ENCODE results near the gene SCO2.

Gene SCO2

GRCh38 chr22:50505276-50505775 lies 20.1 kb downstream of the SCO2 start:
- H3K4me3 Mint-ChIP-seq: peak overlapping the region; percentile 96

GRCh38 chr22:50504369-50505211 lies 20.8 kb downstream of the SCO2 start:
- H3K4me3 Mint-ChIP-seq: no peak overlapping the region
- no peak for DNase-seq (ENCODE audit: low spot score in 2 of 2)

More at GRCh38 chr22:50505276-50505775, 20.1 kb downstream of the SCO2 start:
- Mint-ChIP-seq H3K9me3 (no peaks in the 10 kb centered on the region), H3K36me3 (peaks cover 41% of the 10 kb centered on the region), H3K27ac (no peak overlapping the region), H3K4me1 (peaks cover 21% of the 10 kb centered on the region)
- ATAC-seq (no peak), DNase-seq (ENCODE audit: low spot score in 2 of 2) (no peak)

GRCh38 chr22:50503475-50504145 lies 21.8 kb downstream of the SCO2 start:
- no peaks in the 10 kb centered on the region for H3K9me3 Mint-ChIP-seq
- peaks cover 28% of the 10 kb centered on the region for H3K36me3 Mint-ChIP-seq
- ATAC-seq (no peak), DNase-seq (ENCODE audit: low spot score in 2 of 2) (no peak)
- no peak overlapping the region for H3K27ac Mint-ChIP-seq
- H3K4me1 Mint-ChIP-seq: peaks cover 9% of the 10 kb centered on the region
- no peak overlapping the region for H3K4me3 Mint-ChIP-seq

More at GRCh38 chr22:50504369-50505211, 20.8 kb downstream of the SCO2 start:
- H3K4me1 Mint-ChIP-seq: peaks cover 18% of the 10 kb centered on the region
- H3K36me3 Mint-ChIP-seq: peaks cover 33% of the 10 kb centered on the region
- no peaks in the 10 kb centered on the region for H3K9me3 Mint-ChIP-seq
- H3K27ac Mint-ChIP-seq: no peak overlapping the region
- ATAC-seq: no peak

- ATAC-seq (no peak), DNase-seq (ENCODE audit: low spot score in 2 of 2) (no peak)
- H3K36me3 Mint-ChIP-seq: peaks cover 20% of the 10 kb centered on the region
- peaks cover 16% of the 10 kb centered on the region for H3K4me1 Mint-ChIP-seq
- H3K9me3 Mint-ChIP-seq: no peaks in the 10 kb centered on the region
- no peak overlapping the region for H3K27ac Mint-ChIP-seq
- no peak overlapping the region for H3K4me3 Mint-ChIP-seq
Observed at GRCh38 chr22:50502628-50503474, 22.5 kb downstream of the SCO2 start.

GRCh38 chr22:50502096-50502495 lies 23.3 kb downstream of the SCO2 start:
- peaks cover 13% of the 10 kb centered on the region for H3K4me1 Mint-ChIP-seq
- no peaks in the 10 kb centered on the region for H3K9me3 Mint-ChIP-seq
- DNase-seq (ENCODE audit: low spot score in 2 of 2) (no peak), ATAC-seq (no peak)
- H3K27ac Mint-ChIP-seq: peak overlapping the region; percentile 52
- no peak overlapping the region for H3K4me3 Mint-ChIP-seq
- H3K36me3 Mint-ChIP-seq: peaks cover 18% of the 10 kb centered on the region

- Mint-ChIP-seq H3K9me3 (no peaks in the 10 kb centered on the region), H3K4me1 (peaks cover 10% of the 10 kb centered on the region), H3K27ac (no peak overlapping the region), H3K4me3 (no peak overlapping the region), H3K36me3 (peaks cover 12% of the 10 kb centered on the region)
- ATAC-seq (no peak), DNase-seq (ENCODE audit: low spot score in 2 of 2) (no peak)
Observed at GRCh38 chr22:50500452-50500851, 24.9 kb downstream of the SCO2 start.

GRCh38 chr22:50498322-50498890 lies 27.0 kb downstream of the SCO2 start:
- Mint-ChIP-seq H3K4me3 (no peak overlapping the region), H3K36me3 (peaks cover 4% of the 10 kb centered on the region), H3K9me3 (no peaks in the 10 kb centered on the region), H3K27ac (no peak overlapping the region), H3K4me1 (peaks cover 10% of the 10 kb centered on the region)
- DNase-seq (ENCODE audit: low spot score in 2 of 2): peak; percentile 64 to 82
- ATAC-seq: peak; percentile 89

- Mint-ChIP-seq H3K27ac (no peak overlapping the region), H3K36me3 (no peaks in the 10 kb centered on the region), H3K9me3 (no peaks in the 10 kb centered on the region), H3K4me3 (no peak overlapping the region), H3K4me1 (peaks cover 10% of the 10 kb centered on the region)
- DNase-seq (ENCODE audit: low spot score in 2 of 2) (no peak), ATAC-seq (no peak)
Observed at GRCh38 chr22:50497093-50497492, 28.3 kb downstream of the SCO2 start.

- H3K27ac Mint-ChIP-seq: peak overlapping the region; percentile 34
- no peak overlapping the region for H3K4me3 Mint-ChIP-seq
- no peak for DNase-seq (ENCODE audit: low spot score in 2 of 2)
- H3K36me3 Mint-ChIP-seq: no peaks in the 10 kb centered on the region
- no peaks in the 10 kb centered on the region for H3K9me3 Mint-ChIP-seq
- no peak for ATAC-seq
- peaks cover 8% of the 10 kb centered on the region for H3K4me1 Mint-ChIP-seq
Observed at GRCh38 chr22:50490531-50491308, 34.7 kb downstream of the SCO2 start.

- H3K36me3 Mint-ChIP-seq: no peaks in the 10 kb centered on the region
- H3K4me1 Mint-ChIP-seq: peaks cover 8% of the 10 kb centered on the region
- no peak overlapping the region for H3K4me3 Mint-ChIP-seq
- no peak for ATAC-seq
- no peak for DNase-seq (ENCODE audit: low spot score in 2 of 2)
- no peak overlapping the region for H3K27ac Mint-ChIP-seq
- H3K9me3 Mint-ChIP-seq: no peaks in the 10 kb centered on the region
Observed at GRCh38 chr22:50489363-50490243, 35.8 kb downstream of the SCO2 start.

GRCh38 chr22:50488886-50489285 lies 36.5 kb downstream of the SCO2 start:
- no peak overlapping the region for H3K27ac Mint-ChIP-seq
- H3K4me1 Mint-ChIP-seq: peaks cover 8% of the 10 kb centered on the region
- no peak for DNase-seq (ENCODE audit: low spot score in 2 of 2)
- no peaks in the 10 kb centered on the region for H3K36me3 Mint-ChIP-seq
- H3K9me3 Mint-ChIP-seq: no peaks in the 10 kb centered on the region
- H3K4me3 Mint-ChIP-seq: no peak overlapping the region
- ATAC-seq: no peak

- H3K4me1 Mint-ChIP-seq: peaks cover 8% of the 10 kb centered on the region
Observed at GRCh38 chr22:50488006-50488677, 37.3 kb downstream of the SCO2 start.

More at GRCh38 chr22:50488006-50488677, 37.3 kb downstream of the SCO2 start:
- H3K27ac Mint-ChIP-seq: no peak overlapping the region
- H3K36me3 Mint-ChIP-seq: no peaks in the 10 kb centered on the region
- no peak overlapping the region for H3K4me3 Mint-ChIP-seq
- no peak for DNase-seq (ENCODE audit: low spot score in 2 of 2)
- ATAC-seq: no peak
- H3K9me3 Mint-ChIP-seq: no peaks in the 10 kb centered on the region

Measured in stimulated activated effector memory CD8-positive, alpha-beta T cell treated with anti-CD3 and anti-CD28 coated beads, Interleukin-12 subunit alpha, Interleukin-12 subunit beta, amount 100 ng/mL, for 72 hours (primary cell).